SU-DHL-6 (cell line): Measurements from ENCODE around the gene CPVL.

ENCODE experiments used
- CTCF ChIP-seq: fragments of 200-600 bp; sonication (generic); IDR thresholded peaks from one replicate; pipeline ENCODE4 v1.5.1; 2017; ENCODE audit warnings: antibody characterized with exemption, mild to moderate bottlenecking, low read length, moderate library complexity; ENCODE audit not compliant: insufficient read depth, poor library complexity, severe bottlenecking
- EZH2phosphoT487 ChIP-seq: fragments of 200-600 bp; sonication (generic), shearing (Covaris generic); conservative IDR thresholded peaks from 2 replicates; pipeline ENCODE4 v1.6.1; 2018; ENCODE audit warnings: mild to moderate bottlenecking, antibody characterized with exemption, low read length, moderate library complexity, mixed read lengths

DNA sequence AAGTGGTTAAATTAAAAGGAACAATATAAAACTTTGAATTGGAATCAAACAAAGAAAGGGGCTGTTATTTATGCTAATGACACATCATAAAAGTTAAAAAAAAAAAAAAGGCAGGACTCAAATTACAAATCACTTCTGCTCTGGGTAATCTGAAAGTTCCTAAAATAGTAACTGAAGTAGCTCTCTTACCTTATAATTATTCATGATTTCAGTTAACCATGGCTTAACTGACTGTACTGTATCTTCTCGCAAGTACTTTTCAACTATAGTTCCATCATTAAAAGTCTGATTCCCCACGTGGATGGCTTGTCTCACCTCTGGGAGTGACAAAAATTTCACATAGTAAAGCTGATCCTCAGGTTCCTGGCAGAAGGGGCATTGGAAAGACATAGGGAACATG, 82.5 kb downstream of the CPVL start:
- TF ChIP-seq CTCF (no peak), EZH2phosphoT487 (no peak)
